HG02840 (cell line): ENCODE data around the gene ITPK1.

Source experiments
- ATAC-seq: cut with Tn5 transposase; IDR thresholded peaks from one replicate; pipeline ENCODE4 v1.9.1; 2021; ENCODE audit warnings: mild to moderate bottlenecking, moderate library complexity, moderate number of reproducible peaks; ENCODE audit not compliant: unreplicated experiment, low FRiP score

Gene ITPK1

GRCh38 chr14:93048843-93049242 is 66.9 kb downstream of the ITPK1 start:
- no peak for ATAC-seq

DNA sequence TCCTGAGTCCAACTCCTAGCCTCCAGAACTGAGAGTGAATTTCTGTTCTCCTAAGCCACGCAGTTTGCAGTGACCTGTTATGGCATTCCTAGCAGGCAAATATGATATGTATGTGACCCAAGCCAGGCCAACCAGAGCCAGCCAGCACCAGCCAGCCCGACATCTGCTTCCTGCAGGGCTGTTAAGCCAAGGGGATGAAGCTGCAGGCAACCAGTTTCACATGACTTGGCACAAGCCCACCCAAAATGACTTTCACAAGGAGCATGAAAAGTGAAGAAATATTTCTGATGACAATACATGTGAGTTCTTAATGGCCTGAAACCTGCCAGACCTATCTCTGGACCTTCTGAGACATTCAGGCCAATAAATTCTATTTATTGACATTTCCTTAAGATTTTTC is 68.1 kb downstream of the ITPK1 start:
- ATAC-seq: no peak

DNA sequence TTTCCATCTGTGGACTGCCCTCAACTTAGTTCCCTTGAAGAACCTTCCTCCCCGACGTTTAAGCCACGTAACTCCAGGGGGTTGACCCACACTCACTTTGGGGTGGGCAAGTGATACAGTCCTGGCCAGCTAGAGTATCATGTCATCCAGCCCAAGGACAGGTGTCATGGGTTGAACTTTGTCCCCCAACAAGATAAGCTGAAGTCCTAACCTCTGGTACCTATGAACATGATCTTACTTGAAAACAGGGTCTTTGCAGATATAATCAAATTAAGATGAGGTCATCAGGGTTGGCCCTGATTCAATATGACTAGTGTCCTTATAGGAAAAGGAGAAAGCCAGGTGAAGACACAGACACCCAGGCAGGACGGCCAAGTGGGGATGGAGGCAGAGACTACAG is 68.6 kb downstream of the ITPK1 start:
- ATAC-seq: no peak

- ATAC-seq: no peak
Observed at GRCh38 chr14:93046705-93047050, 69.0 kb downstream of the ITPK1 start.

DNA sequence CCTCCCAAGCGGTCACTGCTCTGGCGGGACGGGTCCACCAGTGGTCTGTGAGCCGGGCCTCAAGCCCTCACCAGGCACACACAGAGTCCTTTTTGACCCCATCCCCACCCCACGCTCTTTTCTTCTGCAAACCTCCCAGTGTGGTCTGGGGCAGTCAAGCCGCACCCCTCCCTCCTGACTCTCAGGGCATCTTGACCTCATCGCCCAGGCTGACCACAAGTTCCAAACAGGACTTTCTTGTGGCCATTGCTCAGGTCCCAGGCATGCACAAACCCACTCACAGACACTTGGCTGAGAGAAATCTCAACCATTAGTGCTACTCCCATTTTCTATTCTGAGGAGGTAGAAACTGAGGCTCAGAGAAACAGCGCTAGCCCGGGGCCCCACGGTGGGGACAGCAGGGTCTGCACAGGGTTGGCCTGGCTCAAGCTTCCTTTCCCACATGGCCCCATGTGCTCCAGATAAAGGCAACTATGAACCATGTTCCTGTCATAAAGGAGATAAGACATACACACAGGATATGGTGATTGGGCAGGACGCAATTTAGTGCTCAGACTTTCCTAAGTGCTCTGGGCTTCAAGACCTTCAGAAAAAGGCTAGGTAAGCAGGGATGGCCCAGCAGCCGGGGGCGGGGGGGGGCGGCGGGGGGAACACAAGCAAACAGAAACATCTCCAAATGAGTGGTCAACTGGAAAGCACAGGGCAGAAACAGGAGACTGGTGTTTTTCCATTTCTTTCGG is 69.6 kb downstream of the ITPK1 start:
- no peak for ATAC-seq

DNA sequence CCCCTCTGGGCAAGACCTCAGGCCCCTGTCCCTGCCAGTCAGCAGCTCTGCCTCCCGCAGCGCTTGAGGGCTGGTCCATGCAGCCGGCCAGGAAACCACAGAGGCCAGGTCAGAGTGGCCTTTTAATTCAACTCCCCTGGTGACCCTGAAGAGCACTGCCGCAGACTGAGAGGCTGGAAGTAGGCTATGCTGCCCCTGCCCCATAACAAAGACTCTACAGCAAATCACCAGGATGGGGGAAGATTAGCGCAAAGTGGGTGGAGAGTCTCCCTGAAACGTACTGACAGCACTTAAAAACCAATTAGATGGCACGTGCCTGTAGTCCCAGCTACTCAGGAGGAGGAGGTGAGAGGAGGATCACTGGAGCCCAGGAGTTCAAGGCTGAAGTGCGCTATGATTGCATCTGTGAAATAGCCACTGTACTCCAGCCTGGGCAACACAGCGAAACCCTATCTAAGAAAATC is 70.5 kb downstream of the ITPK1 start:
- ATAC-seq: no peak

GRCh38 chr14:93044556-93044955 is 71.2 kb downstream of the ITPK1 start:
- no peak for ATAC-seq

DNA sequence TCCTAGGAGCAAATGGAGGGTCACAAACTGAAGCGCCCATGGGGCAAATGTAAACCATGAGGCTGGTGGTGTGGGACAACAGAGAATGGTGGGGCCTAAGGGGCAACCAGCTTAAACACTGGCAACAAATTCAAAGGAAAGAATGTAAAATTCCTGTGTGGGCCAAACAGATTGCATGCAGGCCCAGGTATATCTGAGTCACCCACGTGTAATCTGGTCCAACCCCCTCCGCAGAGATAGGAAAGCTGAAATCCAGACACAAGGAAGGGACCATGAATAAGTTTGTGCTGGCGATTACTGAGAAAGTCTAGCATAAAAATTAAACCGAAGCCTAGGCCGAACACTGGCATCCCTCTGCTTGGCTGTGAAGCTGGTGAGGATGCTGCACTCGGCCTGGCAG is 71.6 kb downstream of the ITPK1 start:
- no peak for ATAC-seq

GRCh38 chr14:93042968-93043940 is 72.5 kb downstream of the ITPK1 start:
- ATAC-seq: no peak

- ATAC-seq: no peak
Observed at GRCh38 chr14:93041830-93042229, 73.9 kb downstream of the ITPK1 start.

GRCh38 chr14:93040982-93041381 is 74.7 kb downstream of the ITPK1 start:
- ATAC-seq: no peak

GRCh38 chr14:93040443-93040842 is 75.3 kb downstream of the ITPK1 start:
- no peak for ATAC-seq

DNA sequence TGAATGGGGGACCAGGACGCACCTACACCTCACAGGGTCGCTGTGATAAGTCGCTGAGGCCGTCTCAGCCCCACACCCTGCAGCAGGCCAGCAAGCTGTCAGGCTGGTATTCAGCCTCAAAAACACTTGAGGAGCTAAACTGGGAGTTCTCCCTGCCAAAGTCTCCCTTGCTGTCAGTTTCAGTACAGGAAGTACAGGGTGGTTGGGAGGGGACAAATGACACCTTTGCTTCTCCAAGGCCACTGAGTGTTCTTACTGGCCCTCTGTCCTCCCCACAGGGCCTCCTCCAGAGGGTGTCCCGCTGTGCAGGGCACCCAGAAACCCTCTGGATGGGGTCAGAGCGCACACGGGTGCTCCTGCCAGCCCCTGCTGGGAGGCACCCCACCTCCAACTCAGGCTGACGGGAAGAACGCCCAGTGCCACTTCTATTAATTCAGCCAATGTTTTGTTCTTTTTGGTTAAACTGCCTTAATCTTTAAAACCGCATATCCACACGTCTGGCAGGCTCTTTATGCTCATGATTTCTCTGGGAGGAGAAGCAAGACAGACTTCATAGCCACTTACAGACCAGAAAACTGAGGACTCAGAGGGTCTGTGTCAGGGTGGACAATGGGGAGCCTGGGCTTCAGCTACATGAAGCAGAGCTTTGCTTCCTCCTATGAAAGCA is 75.9 kb downstream of the ITPK1 start:
- ATAC-seq: no peak

- ATAC-seq: no peak
Observed at GRCh38 chr14:93037351-93037750, 78.4 kb downstream of the ITPK1 start.

- no peak for ATAC-seq
Observed at GRCh38 chr14:93036652-93037345, 78.9 kb downstream of the ITPK1 start.

DNA sequence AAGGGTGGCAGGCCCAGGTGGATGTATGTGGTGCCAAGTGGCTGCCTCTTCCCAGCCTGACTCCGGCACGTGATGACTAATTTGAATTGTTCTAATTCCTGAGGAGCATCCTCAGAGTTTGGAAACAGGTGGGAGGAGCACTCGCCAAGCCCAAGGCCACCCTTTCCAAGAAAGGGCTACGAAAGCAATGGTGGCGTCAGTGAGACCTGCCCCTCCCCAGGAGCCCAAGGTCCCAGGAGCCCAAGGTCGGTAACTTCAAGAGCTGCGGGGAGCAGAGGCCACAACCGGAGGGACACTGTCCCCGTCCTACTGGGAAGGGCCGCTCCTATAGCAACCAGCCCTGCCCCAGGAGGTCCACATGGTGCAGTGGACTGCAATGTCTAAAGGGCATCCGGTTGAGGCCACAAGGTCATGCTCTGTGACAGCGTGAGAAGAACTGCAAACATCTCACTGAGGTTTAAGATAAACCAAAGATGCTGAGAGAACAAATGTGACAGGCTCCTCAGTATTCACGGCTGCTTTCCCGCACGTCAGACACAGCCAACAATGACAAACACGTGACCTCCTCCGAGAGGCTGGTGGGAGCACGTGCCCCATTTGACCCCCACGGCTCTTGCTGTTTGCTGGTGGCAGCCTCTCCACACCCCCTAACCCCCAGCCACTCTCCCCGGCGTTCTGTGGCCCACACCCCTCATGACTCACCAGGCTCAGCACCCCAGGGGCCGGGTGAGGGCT is 79.6 kb downstream of the ITPK1 start:
- ATAC-seq: no peak

GRCh38 chr14:93035585-93035916 is 80.2 kb downstream of the ITPK1 start:
- no peak for ATAC-seq

DNA sequence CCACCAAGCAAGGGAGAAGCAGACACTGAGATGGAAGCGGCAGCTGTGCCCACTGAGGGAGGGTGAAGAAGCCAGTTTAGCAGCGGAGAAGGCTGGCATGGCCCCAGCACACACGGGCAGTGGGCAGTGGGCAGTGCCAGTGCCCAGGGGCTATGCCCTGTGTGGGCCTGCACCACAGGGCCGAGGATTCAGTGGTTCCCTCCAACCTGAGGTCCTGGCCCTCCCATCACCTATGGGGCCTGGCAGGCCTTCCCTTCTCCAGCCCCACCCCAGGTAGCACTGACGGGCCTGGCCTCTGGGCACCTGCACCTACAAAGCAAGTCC is 81.1 kb downstream of the ITPK1 start:
- ATAC-seq: no peak

GRCh38 chr14:93033983-93034670 is 81.6 kb downstream of the ITPK1 start:
- ATAC-seq: no peak
